Fibroblast of lung (primary cell): ENCODE results near the gene CPNE4. TPM values are rescaled to one million over a fixed set of nuclear protein-coding genes. Genes with fewer than 3 reads are reported as not detected.

Experiments used
- DNase-seq, 2 donors: peaks; one replicate each; pipeline versions ENCODE4 v3.0.0 to v3.0.0-alpha.2; 2010; ENCODE audit warnings: low read depth in 2 of 2
- H2AFZ ChIP-seq: 2 replicates; pipeline ENCODE4 v1.5.1; 2012; ENCODE audit warnings: low read length, control low read depth, inconsistent platforms
- H3K27ac ChIP-seq: 2 replicates; pipeline ENCODE4 v1.5.1; 2011; ENCODE audit warnings: low read length, control low read depth; ENCODE audit not compliant: insufficient read depth
- H3K27me3 ChIP-seq: 2 replicates; pipeline ENCODE4 v1.5.1; 2011; ENCODE audit warnings: mild to moderate bottlenecking, low read length; ENCODE audit not compliant: control insufficient read depth, insufficient read depth
- H3K36me3 ChIP-seq: 2 replicates; pipeline ENCODE4 v1.5.1; 2011; ENCODE audit warnings: low read length; ENCODE audit not compliant: control insufficient read depth, insufficient read depth
- H3K4me1 ChIP-seq: 2 replicates; pipeline ENCODE4 v1.5.1; 2011; ENCODE audit warnings: low read length; ENCODE audit not compliant: control insufficient read depth, insufficient read depth; ENCODE audit errors: extremely low read depth
- H3K4me2 ChIP-seq: 2 replicates; pipeline ENCODE4 v1.5.1; 2011; ENCODE audit warnings: low read length, control low read depth; ENCODE audit not compliant: insufficient read depth; ENCODE audit errors: extremely low read depth
- H3K4me3 ChIP-seq, 4 experiments: fragments of 200-600 bp in 1 of 4; sonication (generic) in 1 of 4; replicated peaks in 1 of 4; 2 replicates each; pipeline ENCODE4 v1.5.1; 2011 to 2016; ENCODE audit warnings: low read length in 4 of 4, low read depth in 3 of 4, mild to moderate bottlenecking in 3 of 4, control low read depth in 2 of 4, inconsistent platforms in 1 of 4, mixed read lengths in 1 of 4; ENCODE audit not compliant: insufficient read depth in 1 of 4; ENCODE audit errors: control extremely low read depth in 1 of 4
- H3K79me2 ChIP-seq: 2 replicates; pipeline ENCODE4 v1.5.1; 2012; ENCODE audit warnings: mild to moderate bottlenecking, low read length, inconsistent platforms; ENCODE audit not compliant: control insufficient read depth, insufficient read depth
- H3K9ac ChIP-seq: 2 replicates; pipeline ENCODE4 v1.5.1; 2011; ENCODE audit warnings: mild to moderate bottlenecking, low read length, control low read depth; ENCODE audit not compliant: insufficient read depth
- H3K9me3 ChIP-seq: 2 replicates; pipeline ENCODE4 v1.5.1; 2012; ENCODE audit warnings: low read depth, low read length; ENCODE audit not compliant: control insufficient read depth, insufficient read depth
- H4K20me1 ChIP-seq: 2 replicates; pipeline ENCODE4 v1.5.1; 2011; ENCODE audit warnings: low read length; ENCODE audit not compliant: control insufficient read depth, insufficient read depth; ENCODE audit errors: extremely low read depth
- CTCF ChIP-seq, 2 donors: IDR thresholded peaks in 1 of 2; conservative IDR thresholded peaks in 1 of 2; 1 replicate in 1 of 2; 2 replicates in 1 of 2; pipeline ENCODE4 v1.5.1; 2011 to 2012; ENCODE audit warnings: low read length in 2 of 2, control low read depth in 1 of 2, inconsistent platforms in 1 of 2, low read depth in 1 of 2, mild to moderate bottlenecking in 1 of 2
- EZH2 ChIP-seq: IDR thresholded peaks from 2 replicates; pipeline ENCODE4 v1.5.1; 2012; ENCODE audit warnings: low read length, control low read depth, mild to moderate bottlenecking; ENCODE audit errors: missing control alignments
- polyA plus RNA-seq, 2 donors: library from polyadenylated mRNA; depleted of rRNA in 1 of 2; stranded (reverse) in 1 of 2; unstranded in 1 of 2; fragments of >200 nt; gene quantifications; 2 replicates each; pipeline ENCODE4 v1.2.1, GENCODE V29; 2011 to 2012; ENCODE audit warnings: missing spikeins in 1 of 2
- total RNA-seq: library from RNA; depleted of rRNA; stranded (reverse); fragments of >200 nt; gene quantifications from 2 replicates; pipeline ENCODE4 v1.2.1, GENCODE V29; 2014

CPNE4 gene
- total and polyA plus RNA-seq, 2 donors (not counting 1 experiment from before 2014, with no cell fraction given), result 0.17 TPM; not detected in 1

GRCh38 chr3:131750256-131750655 is 284.6 kb downstream of the CPNE4 start:
- Histone ChIP-seq H4K20me1 (no peaks in the 10 kb centered on the region), H3K9me3 (no peaks in the 10 kb centered on the region), H3K36me3 (no peaks in the 10 kb centered on the region), H3K79me2 (no peaks in the 10 kb centered on the region), H3K4me3 (no peak overlapping the region), H3K4me1 (no peaks in the 10 kb centered on the region), H3K27me3 (no peaks in the 10 kb centered on the region), H3K4me2 (no peak overlapping the region), H3K9ac (no peak overlapping the region), H3K27ac (no peak overlapping the region), H2AFZ (no peak overlapping the region)
- no peak for DNase-seq
- TF ChIP-seq EZH2 (no peak), CTCF (conservative IDR thresholded peaks at IDR 0.05 in 1 of 2, IDR thresholded peaks at IDR 0.05 in 1 of 2; ENCODE audit: low read depth in 1 of 2, low read length in 2 of 2) (no peak)

GRCh38 chr3:131749826-131750225 is 285.0 kb downstream of the CPNE4 start:
- Histone ChIP-seq H3K9me3 (no peaks in the 10 kb centered on the region), H3K36me3 (no peaks in the 10 kb centered on the region), H4K20me1 (no peaks in the 10 kb centered on the region), H3K4me3 (no peak overlapping the region), H3K27me3 (no peaks in the 10 kb centered on the region), H3K9ac (no peak overlapping the region), H2AFZ (no peak overlapping the region), H3K4me1 (no peaks in the 10 kb centered on the region), H3K4me2 (no peak overlapping the region), H3K79me2 (no peaks in the 10 kb centered on the region), H3K27ac (no peak overlapping the region)
- TF ChIP-seq CTCF (conservative IDR thresholded peaks at IDR 0.05 in 1 of 2, IDR thresholded peaks at IDR 0.05 in 1 of 2; ENCODE audit: low read depth in 1 of 2, low read length in 2 of 2), result no peak
- TF ChIP-seq EZH2, result no peak
- no peak for DNase-seq

- no peak overlapping the region for H3K4me2 ChIP-seq
- no peaks in the 10 kb centered on the region for H3K9me3 ChIP-seq
- no peaks in the 10 kb centered on the region for H3K27me3 ChIP-seq
- H3K79me2 ChIP-seq, result no peaks in the 10 kb centered on the region
- TF ChIP-seq EZH2, result no peak
- no peak for TF ChIP-seq CTCF (conservative IDR thresholded peaks at IDR 0.05 in 1 of 2, IDR thresholded peaks at IDR 0.05 in 1 of 2; ENCODE audit: low read depth in 1 of 2, low read length in 2 of 2)
- no peak overlapping the region for H3K4me3 ChIP-seq
- H3K9ac ChIP-seq, result no peak overlapping the region
- H3K36me3 ChIP-seq, result no peaks in the 10 kb centered on the region
- no peaks in the 10 kb centered on the region for H4K20me1 ChIP-seq
- no peak for DNase-seq
- no peak overlapping the region for H2AFZ ChIP-seq
- H3K4me1 ChIP-seq, result no peaks in the 10 kb centered on the region
- H3K27ac ChIP-seq, result no peak overlapping the region
Observed at GRCh38 chr3:131747466-131747865, 287.3 kb downstream of the CPNE4 start.
